A549 (cell line): ENCODE data around the gene ZNF576. TPM values are rescaled to one million over a fixed set of nuclear protein-coding genes. Genes with fewer than 3 reads are reported as not detected.
"Not testable (repeated sequence)": the region's sequence is repeated elsewhere in the genome, so short reads cannot be mapped to it uniquely, and the experiment has no call there.

Source experiments
- ATAC-seq, 2 experiments: fragments of 200-7000 bp in 1 of 2; fragments of >200 bp in 1 of 2; cut with Nextera tagmentation in 1 of 2; cut with Tn5 transposase in 1 of 2; 3 replicates each; pipeline versions ENCODE4 v1.8.0 to v1.9.1; 2018 to 2020; ENCODE audit warnings: mild to moderate bottlenecking in 1 of 2, moderate library complexity in 1 of 2
- CTCF ChIA-PET: fragments of 300-600 bp; sonication (Branson Sonifier 250); formaldehyde crosslinking; extraction: SDS; loops from one replicate; lab custom pipeline; 2021; ENCODE audit warnings: antibody characterized with exemption, inconsistent platforms; lab: Yijun Ruan, JAX
- POLR2A ChIA-PET: fragments of 350-600 bp; formaldehyde crosslinking; extraction: SDS; loops from one replicate; lab custom pipeline; 2021; ENCODE audit warnings: antibody characterized with exemption, inconsistent platforms; lab: Yijun Ruan, JAX
- DNase-seq, 2 experiments: peaks; one replicate each; pipeline versions ENCODE4 v3.0.0 to v3.0.0-alpha.2; 2011 to 2016; ENCODE audit warnings: low read depth in 1 of 2, low spot score in 1 of 2
- FAIRE-seq: peaks from 2 replicates; lab custom pipeline; 2011; peaks lifted over from hg19 to GRCh38; lab: Jason Lieb, UNC
- H3K27ac ChIP-seq, 2 experiments: fragments of >200 bp; sonication (Bioruptor Twin); formaldehyde crosslinking; 3 replicates each; pipeline ENCODE4 v1.5.1; 2016 to 2017
- H3K4me1 ChIP-seq: fragments of >200 bp; sonication (Bioruptor Twin); formaldehyde crosslinking; 3 replicates; pipeline ENCODE4 v1.6.1; 2016
- H3K4me2 ChIP-seq: fragments of >200 bp; sonication (Bioruptor Twin); formaldehyde crosslinking; 3 replicates; pipeline ENCODE4 v1.6.1; 2016
- H3K4me3 ChIP-seq: fragments of >200 bp; sonication (Bioruptor Twin); formaldehyde crosslinking; 3 replicates; pipeline ENCODE4 v1.5.1; 2016
- H3K9me3 ChIP-seq: fragments of >200 bp; sonication (Bioruptor Twin); formaldehyde crosslinking; 3 replicates; pipeline ENCODE4 v1.6.1; 2016
- BCL3 ChIP-seq: fragments of >200 bp; sonication (Bioruptor Twin); formaldehyde crosslinking; IDR thresholded peaks from 3 replicates; pipeline ENCODE4 v1.6.1; 2016
- CBX8 ChIP-seq: fragments of 200-600 bp; sonication (generic); IDR thresholded peaks from 2 replicates; pipeline ENCODE4 v1.6.1; 2016
- CEBPB ChIP-seq, 2 experiments: fragments of >200 bp in 1 of 2; sonication (Bioruptor Twin) in 1 of 2; formaldehyde crosslinking in 1 of 2; IDR thresholded peaks; 2 replicates each; pipeline ENCODE4 v1.6.1; 2012 to 2016
- EHMT2 ChIP-seq: fragments of 200-600 bp; sonication (generic); IDR thresholded peaks from 2 replicates; pipeline ENCODE4 v1.6.1; 2016; ENCODE audit warnings: antibody characterized with exemption, low read depth, mild to moderate bottlenecking, moderate library complexity
- EP300 ChIP-seq, 2 experiments: fragments of >200 bp; sonication (Bioruptor Twin); formaldehyde crosslinking; IDR thresholded peaks; 2 replicates in 1 of 2; 3 replicates in 1 of 2; pipeline ENCODE4 v1.6.1; 2016 to 2017
- ESRRA ChIP-seq: fragments of 150-350 bp; IDR thresholded peaks from 2 replicates; pipeline ENCODE4 v1.6.1; 2014; ENCODE audit warnings: mild to moderate bottlenecking, low read length, borderline replicate concordance
- FOSB ChIP-seq: fragments of 250-450 bp; sonication (Bioruptor Pico); IDR thresholded peaks from 2 replicates; pipeline ENCODE4 v1.5.0; 2020; ENCODE audit warnings: mild to moderate bottlenecking, moderate library complexity
- HMGXB4 ChIP-seq: fragments of 250-450 bp; sonication (Bioruptor Pico); IDR thresholded peaks from 2 replicates; pipeline ENCODE4 v1.5.0; 2021; ENCODE audit warnings: mild to moderate bottlenecking, moderate library complexity, borderline replicate concordance
- KDM1A ChIP-seq: fragments of 200-600 bp; sonication (generic); IDR thresholded peaks from 2 replicates; pipeline ENCODE4 v1.6.1; 2016; ENCODE audit warnings: low read depth, mild to moderate bottlenecking
- MAFK ChIP-seq: fragments of 450-650 bp; IDR thresholded peaks from 2 replicates; pipeline ENCODE4 v1.6.1; 2014; ENCODE audit not compliant: partially characterized antibody
- NPAS2 ChIP-seq: fragments of 250-450 bp; sonication (Bioruptor Pico); IDR thresholded peaks from 2 replicates; pipeline ENCODE4 v1.8.0; 2022; ENCODE audit warnings: mild to moderate bottlenecking, moderate library complexity, borderline replicate concordance
- PHF8 ChIP-seq: fragments of 200-600 bp; sonication (generic); IDR thresholded peaks from 2 replicates; pipeline ENCODE4 v1.6.1; 2016; ENCODE audit warnings: low read depth, mild to moderate bottlenecking, antibody characterized with exemption, moderate library complexity, borderline replicate concordance
- POLR2A ChIP-seq: IDR thresholded peaks from 2 replicates; pipeline ENCODE4 v1.6.1; 2012; ENCODE audit warnings: mild to moderate bottlenecking, low read length
- RARB ChIP-seq: fragments of 250-450 bp; sonication (Bioruptor Pico); IDR thresholded peaks from 2 replicates; pipeline ENCODE4 v1.8.0; 2021; ENCODE audit warnings: mild to moderate bottlenecking, moderate library complexity
- WGBS: methylation state at CpG from one replicate; pipeline ENCODE4 v1.1.6; 2017; ENCODE audit errors: missing lambda C conversion rate; 5-methylcytosine and 5-hydroxymethylcytosine counted together
- polyA plus RNA-seq, 4 experiments: library from polyadenylated mRNA; depleted of rRNA in 3 of 4; stranded (reverse); fragments of >200 nt; fragmentation: RNase III in 1 of 4; extraction: RNeasy Plus Mini Kit Qiagen cat#74134 plus additional on column Dnase treatment in 1 of 4; gene quantifications; 2 replicates in 3 of 4; 3 replicates in 1 of 4; pipeline ENCODE4 v1.2.3, GENCODE V29; 2011 to 2017
- TF ChIP-seq, protein P1 (sequence below): fragments of 450-650 bp; IDR thresholded peaks from 2 replicates; pipeline ENCODE4 v1.6.1; 2014; ENCODE audit warnings: antibody characterized with exemption

ZNF576 gene
- polyA plus RNA-seq, 2 of the 4 experiments (the other 2 are of a cell fraction) = 10.6 to 16.5 TPM

DNA sequence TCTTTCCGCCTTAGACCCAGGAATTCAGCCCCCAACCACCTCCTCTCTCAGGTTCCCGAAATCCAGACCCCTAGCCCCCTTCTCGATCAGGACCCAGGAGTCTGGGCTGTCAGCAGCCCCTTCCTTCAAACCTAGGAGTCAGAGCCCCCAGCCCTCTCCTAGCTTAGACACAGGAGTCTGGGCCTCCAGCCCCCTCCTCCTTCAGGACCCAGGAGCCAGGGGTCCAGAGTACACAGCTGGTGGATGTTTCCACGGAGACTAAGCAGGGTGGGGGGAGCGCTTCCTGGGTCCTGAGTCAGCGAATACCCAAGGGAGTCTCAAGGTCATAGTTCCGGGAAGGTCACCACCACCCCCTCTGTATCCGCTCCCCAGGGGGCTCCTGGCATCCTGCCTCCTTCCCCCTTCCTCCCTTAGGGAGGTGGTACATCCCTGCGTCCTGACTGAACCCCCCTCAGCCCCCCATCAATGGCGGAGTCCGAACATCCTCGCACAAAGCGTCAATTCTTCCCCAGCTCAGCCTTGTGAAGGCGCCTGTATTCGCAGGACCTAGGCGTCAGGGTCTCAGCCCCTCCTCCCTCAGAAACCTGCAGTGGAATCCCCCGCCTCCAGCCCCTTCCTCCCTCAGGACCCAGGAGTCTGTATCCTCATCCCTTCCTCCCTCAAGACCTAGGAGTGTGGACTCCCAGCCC, 38.6 kb downstream of the ZNF576 start:
- Histone ChIP-seq H3K4me1 (peaks cover 24% of the 10 kb centered on the region), H3K4me2 (peak overlapping the region; percentile 14; the same call in 2 of the 3 replicates), H3K9me3 (no peaks in the 10 kb centered on the region), H3K27ac (peak overlapping the region in 1 of 2 experiments; percentile 68; a peak in 3 of 6 replicates)
- ATAC-seq = no peak
- WGBS = 62% methylated on average over 16 of the region's 17 CpGs
- FAIRE-seq = no peak
- no peak for DNase-seq
- TF ChIP-seq MAFK (peak; percentile 85), EP300 (IDR thresholded peaks at IDR 0.05) (no peak), ESRRA (0 out of 2 replicates have a peak, but pooled peaks have one; percentile 23)
- TF ChIP-seq, all 56 proteins: peak for 2
- CTCF ChIA-PET = interaction anchor here (1.4 kb wide), 1 partner anchor 17 kb away, joined by 5 read pairs; no protein-coding TSS in a partner anchor
- H3K4me3 ChIP-seq = no peak overlapping the region
- POLR2A ChIA-PET = no interaction called here

DNA sequence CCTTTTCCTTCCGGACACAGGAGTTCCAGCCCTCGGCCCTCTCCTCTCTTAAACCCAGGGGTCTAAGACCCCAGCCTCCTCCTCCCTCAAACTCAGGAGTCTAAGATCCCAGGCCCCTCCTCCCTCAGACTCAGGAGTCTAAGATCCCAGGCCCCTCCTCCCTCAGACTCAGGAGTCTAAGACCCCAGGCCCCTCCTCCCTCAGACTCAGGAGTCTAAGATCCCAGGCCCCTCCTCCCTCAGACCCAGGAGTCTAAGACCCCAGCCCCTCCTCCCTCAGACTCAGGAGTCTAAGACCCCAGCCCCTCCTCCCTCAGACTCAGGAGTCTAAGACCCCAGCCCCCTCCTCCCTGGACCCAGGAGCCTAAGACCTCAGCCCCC, 39.2 kb downstream of the ZNF576 start:
- 64% methylated on average over 2 of the region's 2 CpGs for WGBS
- Histone ChIP-seq H3K4me1 (peaks cover 30% of the 10 kb centered on the region), H3K27ac (peak overlapping the region in 1 of 2 experiments; percentile 68; a peak in 3 of 6 replicates), H3K4me2 (peak overlapping the region; percentile 14; the same call in 1 of the 3 replicates)
- POLR2A ChIA-PET, H3K4me3 ChIP-seq, DNase-seq, ATAC-seq, H3K9me3 ChIP-seq, FAIRE-seq: not testable (repeated sequence)
- CTCF ChIA-PET = interaction anchor here (1.4 kb wide), 1 partner anchor 17 kb away, joined by 5 read pairs; no protein-coding TSS in a partner anchor

DNA sequence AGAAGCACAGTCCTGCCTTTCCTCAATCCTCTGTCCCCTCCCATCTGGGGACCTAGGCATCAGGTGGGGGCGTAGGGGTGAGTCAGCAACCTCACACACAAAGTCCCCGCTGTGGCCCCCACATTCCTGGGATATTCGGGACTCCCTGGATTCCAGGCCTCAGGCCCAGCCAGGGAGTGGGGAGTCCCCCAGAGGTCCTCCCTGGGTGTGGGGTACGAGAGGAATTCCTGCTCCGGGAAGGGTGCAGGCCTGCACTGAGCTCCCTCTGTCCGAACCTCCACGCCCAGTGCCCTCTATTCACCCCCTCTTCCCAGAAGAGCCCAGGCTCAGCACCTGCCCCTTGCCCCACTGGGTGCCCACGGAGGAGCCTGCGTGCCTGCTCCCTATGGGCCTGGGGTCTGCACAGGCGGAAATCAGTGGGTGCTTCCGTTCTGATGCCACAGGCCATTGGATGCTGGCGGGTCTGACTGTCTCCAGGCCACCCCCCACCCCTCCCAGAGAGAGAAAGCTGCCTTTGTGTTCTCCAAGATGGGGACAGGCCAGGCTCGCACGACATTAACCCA, 39.8 kb downstream of the ZNF576 start:
- Histone ChIP-seq H3K4me3 (no peak overlapping the region), H3K27ac (peak overlapping the region in 1 of 2 experiments; percentile 68; a peak in 3 of 6 replicates), H3K4me2 (no peak overlapping the region), H3K4me1 (peaks cover 30% of the 10 kb centered on the region), H3K9me3 (no peaks in the 10 kb centered on the region)
- POLR2A ChIA-PET = no interaction called here
- no peak for TF ChIP-seq RARB (CRISPR knock-in tag)
- no peak for TF ChIP-seq BCL3
- TF ChIP-seq CEBPB (IDR thresholded peaks at IDR 0.05) = no peak
- no peak for TF ChIP-seq CBX8
- TF ChIP-seq EP300 (IDR thresholded peaks at IDR 0.05) = no peak
- no peak for TF ChIP-seq POLR2A
- TF ChIP-seq NPAS2 = no peak
- TF ChIP-seq PHF8 = no peak
- no peak for TF ChIP-seq EHMT2
- TF ChIP-seq, protein P1, sequence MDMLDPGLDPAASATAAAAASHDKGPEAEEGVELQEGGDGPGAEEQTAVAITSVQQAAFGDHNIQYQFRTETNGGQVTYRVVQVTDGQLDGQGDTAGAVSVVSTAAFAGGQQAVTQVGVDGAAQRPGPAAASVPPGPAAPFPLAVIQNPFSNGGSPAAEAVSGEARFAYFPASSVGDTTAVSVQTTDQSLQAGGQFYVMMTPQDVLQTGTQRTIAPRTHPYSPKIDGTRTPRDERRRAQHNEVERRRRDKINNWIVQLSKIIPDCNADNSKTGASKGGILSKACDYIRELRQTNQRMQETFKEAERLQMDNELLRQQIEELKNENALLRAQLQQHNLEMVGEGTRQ = no peak
- TF ChIP-seq KDM1A = no peak
- no peak for TF ChIP-seq FOSB (CRISPR knock-in tag)
- no peak for TF ChIP-seq HMGXB4 (CRISPR knock-in tag)
- FAIRE-seq (no peak), DNase-seq (no peak), ATAC-seq (no peak)
- WGBS = 70% methylated on average over 14 of the region's 14 CpGs
- CTCF ChIA-PET = interaction anchor here (2.0 kb wide), 1 partner anchor 16 kb away, joined by 9 read pairs; no protein-coding TSS in a partner anchor
